ENCODE measurements around the gene PAK4.
A peak's percentile ranks its signal among the peaks of the same experiment; 100 is the strongest.

PAK4 gene

DNA sequence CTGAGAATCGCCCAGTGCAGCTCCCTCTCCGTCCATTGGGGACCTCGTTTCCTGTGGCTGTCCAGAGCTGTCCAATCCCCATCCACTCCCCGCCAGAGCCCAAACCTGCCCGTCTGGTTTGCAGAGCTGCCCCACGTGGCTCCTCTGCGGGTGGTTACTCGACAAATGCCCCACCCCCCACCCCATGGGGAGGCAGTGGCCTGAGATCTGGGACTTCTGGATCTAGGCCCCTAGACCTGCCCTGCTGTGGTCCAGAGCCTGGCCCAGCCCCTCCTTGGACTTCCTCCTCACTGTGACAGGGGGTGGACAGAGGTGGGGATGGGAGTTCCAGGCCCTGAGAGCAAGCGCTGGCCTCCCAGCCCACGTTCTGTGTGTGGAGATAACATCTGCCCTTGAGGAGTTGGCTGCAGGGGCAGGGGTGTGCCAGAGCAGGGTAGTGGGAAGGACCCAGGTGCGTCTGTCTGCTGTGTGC lies 29.1 kb downstream of the PAK4 start:
- no peak for DNase-seq (ENCODE audit: low read depth)
- no peak overlapping the region for H3K4me3 ChIP-seq (ENCODE audit: control insufficient read depth, low read depth, low read length)

DNA sequence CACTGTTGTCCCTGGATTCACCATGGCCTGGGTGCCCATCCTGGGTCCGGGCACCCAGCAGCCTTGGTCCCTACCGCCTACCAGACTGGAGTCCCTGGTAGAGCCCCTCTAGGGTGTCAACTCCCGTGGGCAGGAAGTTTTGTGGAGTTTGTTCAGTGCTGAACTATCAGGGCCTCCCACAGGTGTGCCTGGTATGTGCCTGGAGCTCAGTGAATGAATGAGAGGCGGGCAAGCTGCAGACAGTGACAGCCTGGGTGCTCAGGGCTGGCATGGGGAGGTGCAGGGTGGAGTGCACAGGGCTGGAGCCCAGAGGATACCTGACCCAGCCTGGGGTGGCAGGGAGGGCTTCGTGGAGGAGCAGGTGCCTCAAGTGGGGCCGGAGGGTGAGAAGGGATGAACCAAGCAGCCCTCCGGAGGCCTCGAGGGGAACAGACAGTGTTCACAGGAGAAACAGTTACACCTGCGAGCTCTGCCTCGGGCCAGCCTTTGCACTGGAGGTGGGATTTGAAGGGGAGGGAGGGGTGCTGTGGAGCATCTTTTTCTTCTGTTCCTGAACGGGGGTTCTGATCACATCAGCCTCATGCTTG lies 29.6 kb downstream of the PAK4 start:
- no peak for DNase-seq (ENCODE audit: low read depth)
- H3K4me3 ChIP-seq (ENCODE audit: control insufficient read depth, low read depth, low read length) = no peak overlapping the region
- TF ChIP-seq, protein P1, sequence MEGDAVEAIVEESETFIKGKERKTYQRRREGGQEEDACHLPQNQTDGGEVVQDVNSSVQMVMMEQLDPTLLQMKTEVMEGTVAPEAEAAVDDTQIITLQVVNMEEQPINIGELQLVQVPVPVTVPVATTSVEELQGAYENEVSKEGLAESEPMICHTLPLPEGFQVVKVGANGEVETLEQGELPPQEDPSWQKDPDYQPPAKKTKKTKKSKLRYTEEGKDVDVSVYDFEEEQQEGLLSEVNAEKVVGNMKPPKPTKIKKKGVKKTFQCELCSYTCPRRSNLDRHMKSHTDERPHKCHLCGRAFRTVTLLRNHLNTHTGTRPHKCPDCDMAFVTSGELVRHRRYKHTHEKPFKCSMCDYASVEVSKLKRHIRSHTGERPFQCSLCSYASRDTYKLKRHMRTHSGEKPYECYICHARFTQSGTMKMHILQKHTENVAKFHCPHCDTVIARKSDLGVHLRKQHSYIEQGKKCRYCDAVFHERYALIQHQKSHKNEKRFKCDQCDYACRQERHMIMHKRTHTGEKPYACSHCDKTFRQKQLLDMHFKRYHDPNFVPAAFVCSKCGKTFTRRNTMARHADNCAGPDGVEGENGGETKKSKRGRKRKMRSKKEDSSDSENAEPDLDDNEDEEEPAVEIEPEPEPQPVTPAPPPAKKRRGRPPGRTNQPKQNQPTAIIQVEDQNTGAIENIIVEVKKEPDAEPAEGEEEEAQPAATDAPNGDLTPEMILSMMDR (conservative IDR thresholded peaks at IDR 0.05; ENCODE audit: control insufficient read depth, insufficient read depth, low read depth, low read length) = no peak

More for the DNA sequence above, 29.1 kb downstream of the PAK4 start:
- TF ChIP-seq, protein P1 (conservative IDR thresholded peaks at IDR 0.05; ENCODE audit: control insufficient read depth, insufficient read depth, low read depth, low read length) = no peak

DNA sequence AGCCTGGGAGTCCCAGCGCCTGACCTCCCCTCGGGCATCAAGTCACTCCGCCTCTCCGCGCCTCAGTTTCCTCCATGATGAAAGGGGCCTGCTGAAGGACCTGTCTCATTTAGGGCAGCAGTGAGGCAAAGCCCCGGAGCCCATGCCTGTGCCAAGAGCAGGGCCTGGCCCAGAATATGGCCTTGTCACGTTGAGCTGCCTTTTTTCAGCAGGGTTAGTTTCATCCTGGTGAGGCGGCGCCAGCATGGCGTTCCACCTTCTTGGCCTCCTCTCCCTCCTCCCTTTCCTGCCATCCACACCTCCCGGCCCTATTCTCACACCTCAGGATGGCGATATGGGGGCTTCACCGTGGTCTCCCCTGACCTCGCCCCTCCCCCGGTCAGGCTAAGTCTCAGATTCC lies 30.2 kb downstream of the PAK4 start:
- no peak for DNase-seq (ENCODE audit: low read depth)
- no peak overlapping the region for H3K4me3 ChIP-seq (ENCODE audit: control insufficient read depth, low read depth, low read length)
- TF ChIP-seq, protein P1 (conservative IDR thresholded peaks at IDR 0.05; ENCODE audit: control insufficient read depth, insufficient read depth, low read depth, low read length) = no peak

DNA sequence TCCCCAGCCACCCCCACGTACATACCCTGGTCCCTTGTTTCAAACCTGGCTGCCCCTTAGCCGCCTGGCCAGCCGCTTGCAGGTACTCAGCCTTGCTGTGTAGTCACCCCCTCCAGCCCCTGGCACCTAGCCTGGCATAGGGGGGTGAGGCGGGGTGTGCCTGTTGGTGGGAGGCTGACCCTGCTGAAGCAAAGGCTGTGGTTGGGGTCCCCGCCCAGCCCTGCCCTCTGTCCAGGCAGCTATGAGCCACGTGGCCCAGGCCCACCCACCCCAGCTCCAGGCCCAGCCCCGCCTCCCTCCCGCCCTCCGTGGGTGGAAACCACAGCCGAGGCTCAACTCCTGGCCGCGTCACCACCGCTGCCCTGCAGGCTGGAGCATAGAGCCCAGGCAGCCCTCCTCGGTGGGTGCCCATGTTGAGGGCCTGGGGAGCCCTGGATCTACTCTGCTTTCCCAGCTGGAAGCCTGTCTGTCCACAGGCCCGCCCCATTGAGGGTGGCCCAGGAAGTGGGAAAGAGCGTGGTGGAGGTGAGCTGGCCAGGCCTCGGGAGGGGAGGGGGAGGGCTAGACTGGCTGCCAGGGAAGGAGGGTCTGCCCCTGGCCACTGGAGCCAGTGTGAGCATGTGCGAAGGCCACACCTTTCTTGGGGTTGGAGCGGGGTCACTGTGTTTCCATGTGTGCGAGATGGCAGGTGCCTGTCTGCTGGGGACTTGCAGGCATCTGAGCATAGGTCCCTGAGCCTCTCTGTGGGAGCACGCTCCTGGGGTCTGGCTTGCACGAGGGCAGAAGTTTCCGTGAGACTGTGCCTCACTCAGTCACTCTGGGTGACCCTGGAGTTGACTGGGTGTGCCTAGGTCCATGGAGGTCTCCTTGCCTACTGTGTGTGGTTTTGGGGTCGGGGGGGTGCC lies 31.0 kb downstream of the PAK4 start:
- DNase-seq (ENCODE audit: low read depth) = peak; percentile 43
- H3K4me3 ChIP-seq (ENCODE audit: control insufficient read depth, low read depth, low read length) = peak overlapping the region; percentile 39
- TF ChIP-seq, protein P1 (conservative IDR thresholded peaks at IDR 0.05; ENCODE audit: control insufficient read depth, insufficient read depth, low read depth, low read length) = no peak

DNA sequence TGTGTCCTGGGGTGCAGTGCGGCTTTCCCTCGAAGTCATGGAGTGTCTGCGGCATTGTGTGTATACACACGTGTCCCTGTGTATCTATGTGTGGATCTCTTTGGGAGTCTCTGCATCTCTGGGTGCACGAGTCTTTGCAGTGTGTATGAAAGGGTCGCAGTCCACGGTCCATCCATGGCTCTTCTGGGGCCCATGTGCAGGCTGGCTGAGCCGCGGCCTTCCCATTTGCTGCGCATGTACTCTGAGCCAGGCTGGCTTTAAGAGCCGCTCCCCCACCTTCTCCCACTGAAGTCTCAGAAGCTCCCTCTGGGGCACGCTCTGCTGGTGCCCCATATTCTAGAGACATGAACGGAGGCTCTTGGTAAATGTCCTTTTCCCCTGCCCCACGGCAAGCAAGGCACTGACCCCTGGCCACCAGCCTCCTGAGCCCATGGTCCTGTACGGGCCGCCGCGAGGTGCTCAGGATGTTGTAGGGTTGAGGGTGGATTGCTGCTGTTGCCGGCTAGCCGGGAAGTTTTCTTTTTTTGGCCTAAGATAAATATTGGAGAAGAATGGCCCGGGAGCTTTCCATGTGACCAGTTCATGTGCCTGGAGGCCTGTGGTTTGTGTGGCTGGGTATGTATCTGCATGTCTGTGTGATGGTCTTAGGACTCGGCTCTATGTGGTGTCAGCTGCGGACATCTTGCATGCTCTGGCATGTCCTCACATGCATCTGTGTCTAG lies 31.9 kb downstream of the PAK4 start:
- H3K4me3 ChIP-seq (ENCODE audit: control insufficient read depth, low read depth, low read length) = peak overlapping the region; percentile 39
- TF ChIP-seq, protein P1 (conservative IDR thresholded peaks at IDR 0.05; ENCODE audit: control insufficient read depth, insufficient read depth, low read depth, low read length) = no peak
- peak; percentile 21 for DNase-seq (ENCODE audit: low read depth)

DNA sequence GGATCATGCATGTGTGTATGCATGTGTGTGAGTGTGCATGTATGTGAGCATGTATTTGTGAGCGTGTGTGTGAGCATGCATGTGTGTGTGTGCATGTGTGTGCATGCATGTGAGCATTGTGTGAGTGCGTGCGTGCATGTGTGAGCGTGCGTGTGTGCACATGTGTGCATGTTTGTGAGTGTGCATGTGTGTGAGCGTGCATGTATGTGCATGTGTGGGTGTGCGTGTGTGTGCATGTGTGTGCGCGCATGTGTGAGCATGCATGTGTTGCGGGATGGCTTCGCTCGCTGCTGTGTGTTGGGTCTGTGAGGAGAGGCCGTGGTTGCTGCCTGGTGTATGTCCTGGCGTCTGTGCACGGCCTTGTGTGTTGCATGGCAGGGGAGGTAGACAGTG lies 32.4 kb downstream of the PAK4 start:
- peak overlapping the region; percentile 16 for H3K4me3 ChIP-seq (ENCODE audit: control insufficient read depth, low read depth, low read length)
- DNase-seq (ENCODE audit: low read depth) = no peak
- TF ChIP-seq, protein P1 (conservative IDR thresholded peaks at IDR 0.05; ENCODE audit: control insufficient read depth, insufficient read depth, low read depth, low read length) = no peak
